A673 (cell line): ENCODE data around the gene CYP8B1.

Experiments
- EZH2 ChIP-seq: fragments of 200-600 bp; sonication (generic); IDR thresholded peaks from 2 replicates; pipeline ENCODE4 v1.6.1; 2017; ENCODE audit warnings: borderline replicate concordance, low read depth, mild to moderate bottlenecking, mixed read lengths, antibody characterized with exemption, low read length; ENCODE audit not compliant: poor library complexity, severe bottlenecking
- TF ChIP-seq, protein P1 (sequence below): fragments of 300-800, 200-600 bp; sonication (generic); conservative IDR thresholded peaks from 2 replicates; pipeline ENCODE4 v1.5.1; 2017; ENCODE audit warnings: low read depth, mild to moderate bottlenecking, antibody characterized with exemption, low read length, moderate library complexity, mixed read lengths

DNA sequence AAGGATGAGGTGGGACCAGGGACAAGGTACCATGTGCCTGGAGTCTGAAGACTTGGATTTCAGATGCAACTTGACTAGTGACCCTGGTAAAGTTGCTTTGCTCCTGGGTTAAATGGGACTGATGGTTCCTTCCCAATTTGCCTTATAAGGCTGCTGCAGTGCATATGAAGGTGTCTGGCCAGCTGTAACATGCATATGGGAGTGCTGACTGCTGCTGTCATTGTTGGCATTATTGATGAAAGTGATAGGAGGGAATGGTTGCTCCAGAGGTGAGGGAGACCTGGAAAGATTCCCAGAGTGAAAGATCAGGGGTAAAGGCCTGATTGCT, 20.5 kb downstream of the CYP8B1 start:
- TF ChIP-seq, protein P1, sequence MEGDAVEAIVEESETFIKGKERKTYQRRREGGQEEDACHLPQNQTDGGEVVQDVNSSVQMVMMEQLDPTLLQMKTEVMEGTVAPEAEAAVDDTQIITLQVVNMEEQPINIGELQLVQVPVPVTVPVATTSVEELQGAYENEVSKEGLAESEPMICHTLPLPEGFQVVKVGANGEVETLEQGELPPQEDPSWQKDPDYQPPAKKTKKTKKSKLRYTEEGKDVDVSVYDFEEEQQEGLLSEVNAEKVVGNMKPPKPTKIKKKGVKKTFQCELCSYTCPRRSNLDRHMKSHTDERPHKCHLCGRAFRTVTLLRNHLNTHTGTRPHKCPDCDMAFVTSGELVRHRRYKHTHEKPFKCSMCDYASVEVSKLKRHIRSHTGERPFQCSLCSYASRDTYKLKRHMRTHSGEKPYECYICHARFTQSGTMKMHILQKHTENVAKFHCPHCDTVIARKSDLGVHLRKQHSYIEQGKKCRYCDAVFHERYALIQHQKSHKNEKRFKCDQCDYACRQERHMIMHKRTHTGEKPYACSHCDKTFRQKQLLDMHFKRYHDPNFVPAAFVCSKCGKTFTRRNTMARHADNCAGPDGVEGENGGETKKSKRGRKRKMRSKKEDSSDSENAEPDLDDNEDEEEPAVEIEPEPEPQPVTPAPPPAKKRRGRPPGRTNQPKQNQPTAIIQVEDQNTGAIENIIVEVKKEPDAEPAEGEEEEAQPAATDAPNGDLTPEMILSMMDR, result no peak
- TF ChIP-seq EZH2, result no peak
